SH-SY5Y (cell line): ENCODE results near the gene KCNG2.

Experiments
- GATA2 ChIP-seq: IDR thresholded peaks from 2 replicates; pipeline ENCODE4 v1.6.1; 2011; ENCODE audit warnings: mild to moderate bottlenecking, low read depth, low read length
- GATA3 ChIP-seq: IDR thresholded peaks from 2 replicates; pipeline ENCODE4 v1.6.1; 2011; ENCODE audit warnings: low read depth, mild to moderate bottlenecking, low read length, moderate library complexity

GRCh38 chr18:79754831-79755351, 42.8 kb upstream of the KCNG2 start:
- no peak for TF ChIP-seq GATA3
- no peak for TF ChIP-seq GATA2
